ENCODE measurements around the gene JMJD6. TPM values are rescaled to one million over a fixed set of nuclear protein-coding genes. Genes with fewer than 3 reads are reported as not detected.

The JMJD6 gene
- total and polyA plus RNA-seq, 2 of the 8 experiments (the other 6 are each of a cell fraction or from before 2014, with no cell fraction given), result 8.6 to 18.6 TPM

DNA sequence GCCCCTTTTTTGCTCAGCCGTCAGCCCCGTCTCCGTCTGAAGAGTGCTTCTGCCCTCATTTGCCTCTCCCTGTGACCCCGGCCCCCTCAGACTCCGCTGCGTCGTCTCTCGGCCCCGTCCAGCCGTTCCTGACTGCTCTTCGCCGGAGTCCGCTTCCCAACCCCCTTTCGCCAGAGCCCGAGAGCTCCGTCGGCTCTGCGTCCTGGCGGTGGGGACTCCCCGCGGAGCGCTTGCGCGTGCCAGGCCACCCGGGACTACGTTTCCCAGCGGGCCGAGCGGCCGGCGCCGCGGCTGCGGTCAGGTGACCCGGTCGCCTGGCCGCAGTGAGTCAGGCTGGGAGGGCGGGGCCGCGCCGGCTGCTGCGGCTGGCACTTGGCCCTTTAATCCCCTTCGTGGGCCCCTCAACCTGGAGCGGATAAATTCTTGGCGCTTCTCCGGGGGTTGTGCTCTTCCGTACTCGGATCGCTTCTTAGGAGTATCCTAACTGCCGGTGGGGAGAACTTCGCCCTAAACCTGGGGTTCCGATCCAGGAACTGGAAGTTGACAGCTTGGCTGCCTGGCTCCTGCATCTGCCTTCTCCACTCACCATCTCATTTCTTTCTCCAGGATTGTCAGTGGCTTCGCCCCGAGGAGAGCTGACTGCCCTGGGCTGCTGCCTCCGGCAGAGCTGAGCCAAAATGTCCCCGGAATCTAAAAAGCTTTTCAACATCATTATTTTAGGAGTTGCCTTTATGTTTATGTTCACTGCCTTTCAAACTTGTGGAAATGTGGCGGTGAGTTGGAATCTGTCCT is 11.5 kb upstream of the JMJD6 start, which contains the start of gene MFSD11 (continued):
- TF ChIP-seq SIN3A (conservative IDR thresholded peaks at IDR 0.05 in 1 of 2, IDR thresholded peaks at IDR 0.05 in 1 of 2; ENCODE audit: low read depth in 1 of 2, low read length in 2 of 2) (peak in 1 of 2 experiments; percentile 96; a peak in 2 of 4 replicates), SP1 (IDR thresholded peaks at IDR 0.05; ENCODE audit: low read depth, low read length) (peak; percentile 57)
- TF ChIP-seq, protein P1, sequence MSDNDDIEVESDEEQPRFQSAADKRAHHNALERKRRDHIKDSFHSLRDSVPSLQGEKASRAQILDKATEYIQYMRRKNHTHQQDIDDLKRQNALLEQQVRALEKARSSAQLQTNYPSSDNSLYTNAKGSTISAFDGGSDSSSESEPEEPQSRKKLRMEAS (IDR thresholded peaks at IDR 0.05), result peak; percentile 64

All from H1 (cell line).